Measurements from ENCODE around the gene PTP4A1.

DNA sequence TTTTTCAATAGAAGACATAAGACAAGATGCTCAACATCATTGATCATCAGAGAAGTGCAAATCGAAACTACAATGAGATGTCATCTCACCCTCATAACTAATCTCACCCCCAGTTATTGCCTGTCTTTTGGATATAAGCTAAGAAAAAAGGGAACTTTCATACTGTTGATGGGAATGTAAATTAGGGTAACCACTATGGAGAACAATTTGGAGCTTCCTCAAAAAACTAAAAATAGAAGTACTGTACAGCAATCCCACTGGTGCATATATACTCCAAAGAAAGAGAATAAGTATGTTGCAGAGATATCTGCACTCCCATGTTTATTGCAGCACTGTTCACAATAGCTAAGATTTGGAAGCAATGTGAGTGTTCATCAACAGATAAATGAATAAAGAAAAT lies 37.0 kb downstream of the PTP4A1 start:
- TF ChIP-seq POLR2A (IDR thresholded peaks at IDR 0.05; ENCODE audit: low read depth, low read length) (no peak), POLR2AphosphoS5 (IDR thresholded peaks at IDR 0.05; ENCODE audit: low read depth, low read length) (no peak), TAF1 (IDR thresholded peaks at IDR 0.05; ENCODE audit: borderline replicate concordance, low read depth, low read length) (no peak)

Data from GM12892 (cell line).